H1 (cell line): ENCODE results near the gene NOLC1. TPM values are rescaled to one million over a fixed set of nuclear protein-coding genes. Genes with fewer than 3 reads are reported as not detected.

ENCODE experiments used
- CTCF ChIA-PET: fragments of 300-600 bp; sonication (Branson Sonifier 250); formaldehyde crosslinking; loops from one replicate; lab custom pipeline; 2021; ENCODE audit not compliant: partially characterized antibody; lab: Charles Lee
- POLR2A ChIA-PET: fragments of 300-600 bp; sonication (Branson Sonifier 250); formaldehyde crosslinking; loops from one replicate; lab custom pipeline; 2021; ENCODE audit warnings: inconsistent platforms; ENCODE audit not compliant: partially characterized antibody; lab: Charles Lee
- DNase-seq, 2 experiments: peaks; one replicate each; pipeline versions ENCODE4 v3.0.0 to v3.0.0-alpha.2; 2010 to 2022; ENCODE audit warnings: low spot score in 2 of 2, low read depth in 1 of 2, mixed read lengths in 1 of 2
- FAIRE-seq: peaks from 2 replicates; lab custom pipeline; 2011; peaks lifted over from hg19 to GRCh38; lab: Jason Lieb, UNC
- H2AFZ ChIP-seq: 2 replicates; pipeline ENCODE4 v1.8.1; 2012; ENCODE audit warnings: low read length, inconsistent platforms
- H2AK5ac ChIP-seq: 2 replicates; pipeline ENCODE4 v1.6.1; 2013; ENCODE audit warnings: low read depth, low read length
- H2BK120ac ChIP-seq: replicated peaks from 2 replicates; pipeline ENCODE3; 2013; ENCODE audit warnings: low read depth, low read length, inconsistent platforms
- H2BK12ac ChIP-seq: 2 replicates; pipeline ENCODE4 v1.6.1; 2013; ENCODE audit warnings: low read depth, low read length
- H2BK15ac ChIP-seq: 2 replicates; pipeline ENCODE4 v1.6.1; 2013; ENCODE audit warnings: low read length
- H2BK20ac ChIP-seq: 2 replicates; pipeline ENCODE4 v1.6.1; 2013; ENCODE audit warnings: low read length
- H2BK5ac ChIP-seq: 2 replicates; pipeline ENCODE4 v1.6.1; 2013; ENCODE audit warnings: low read depth, low read length
- H3K14ac ChIP-seq: 2 replicates; pipeline ENCODE4 v1.6.1; 2013; ENCODE audit warnings: inconsistent platforms; ENCODE audit not compliant: insufficient read length
- H3K18ac ChIP-seq: 2 replicates; pipeline ENCODE4 v1.6.1; 2013; ENCODE audit warnings: low read length; ENCODE audit errors: extremely low read depth
- H3K23ac ChIP-seq: 2 replicates; pipeline ENCODE4 v1.6.1; 2013; ENCODE audit warnings: inconsistent platforms; ENCODE audit not compliant: insufficient read length
- H3K23me2 ChIP-seq: 2 replicates; pipeline ENCODE4 v1.6.1; 2013; ENCODE audit warnings: low read depth, low read length
- H3K27ac ChIP-seq: 2 replicates; pipeline ENCODE4 v1.6.1; 2011; ENCODE audit warnings: low read depth, low read length, inconsistent platforms
- H3K27me3 ChIP-seq, 4 experiments: replicated peaks in 1 of 4; 1 replicate in 1 of 4; 2 replicates in 3 of 4; pipeline versions ENCODE4 v1.6.1 to v1.8.1; 2011 to 2013; ENCODE audit warnings: low read length in 3 of 4, mild to moderate bottlenecking in 3 of 4, inconsistent platforms in 2 of 4, mixed read lengths in 2 of 4, moderate library complexity in 1 of 4; ENCODE audit not compliant: control insufficient read depth in 3 of 4, insufficient read depth in 3 of 4; ENCODE audit errors: extremely low read depth in 1 of 4
- H3K36me3 ChIP-seq, 4 experiments: 2 replicates each; pipeline versions ENCODE4 v1.6.1 to v1.8.1; 2011 to 2013; ENCODE audit warnings: mild to moderate bottlenecking in 4 of 4, low read length in 3 of 4, moderate library complexity in 2 of 4, control low read depth in 1 of 4, inconsistent platforms in 1 of 4; ENCODE audit not compliant: insufficient read depth in 4 of 4, control insufficient read depth in 2 of 4
- H3K4ac ChIP-seq: replicated peaks from 2 replicates; pipeline ENCODE3; 2013; ENCODE audit warnings: low read length, low read depth, mixed read lengths, inconsistent platforms; ENCODE audit not compliant: insufficient read length
- H3K4me1 ChIP-seq, 4 experiments: replicated peaks in 1 of 4; 1 replicate in 1 of 4; 2 replicates in 3 of 4; pipeline versions ENCODE4 v1.6.1 to v1.8.1; 2011 to 2013; ENCODE audit warnings: low read length in 3 of 4, inconsistent platforms in 2 of 4, mixed read lengths in 1 of 4; ENCODE audit not compliant: insufficient read depth in 4 of 4, control insufficient read depth in 3 of 4
- H3K4me2 ChIP-seq, 2 experiments: 2 replicates each; pipeline versions ENCODE4 v1.6.1 to v1.8.1; 2011 to 2013; ENCODE audit warnings: low read depth in 2 of 2, low read length in 2 of 2, control low read depth in 1 of 2, inconsistent platforms in 1 of 2, mild to moderate bottlenecking in 1 of 2; ENCODE audit not compliant: insufficient read depth in 1 of 2
- H3K4me3 ChIP-seq, 4 experiments: fragments of 200-600, 300-600 bp in 1 of 4; sonication (generic), shearing (Covaris generic), sonication (Bioruptor Twin) in 1 of 4; 2 replicates each; pipeline versions ENCODE4 v1.5.1 to v1.8.1; 2011 to 2016; ENCODE audit warnings: low read length in 4 of 4, low read depth in 3 of 4, control low read depth in 2 of 4, inconsistent platforms in 2 of 4, mild to moderate bottlenecking in 2 of 4, mixed read lengths in 1 of 4, moderate library complexity in 1 of 4; ENCODE audit not compliant: insufficient read depth in 2 of 4; ENCODE audit errors: extremely low read depth in 1 of 4
- H3K56ac ChIP-seq: replicated peaks from 2 replicates; pipeline ENCODE3; 2013; ENCODE audit warnings: low read depth, mild to moderate bottlenecking, mixed read lengths, low read length, inconsistent platforms; ENCODE audit not compliant: insufficient read length
- H3K79me1 ChIP-seq: 2 replicates; pipeline ENCODE4 v1.6.1; 2013; ENCODE audit warnings: low read depth, low read length, control low read depth
- H3K79me2 ChIP-seq, 2 experiments: 2 replicates each; pipeline versions ENCODE4 v1.6.1 to v1.8.1; 2012 to 2013; ENCODE audit warnings: low read length in 2 of 2, mild to moderate bottlenecking in 2 of 2, inconsistent platforms in 1 of 2; ENCODE audit not compliant: insufficient read depth in 2 of 2, control insufficient read depth in 1 of 2
- H3K9ac ChIP-seq, 4 experiments: replicated peaks in 1 of 4; 1 replicate in 1 of 4; 2 replicates in 3 of 4; pipeline versions ENCODE4 v1.6.1 to v1.8.1; 2011 to 2013; ENCODE audit warnings: low read depth in 3 of 4, low read length in 3 of 4, control low read depth in 2 of 4, mild to moderate bottlenecking in 2 of 4, moderate library complexity in 2 of 4, inconsistent platforms in 1 of 4; ENCODE audit errors: extremely low read depth in 1 of 4
- H3K9me3 ChIP-seq, 2 experiments: 2 replicates each; pipeline versions ENCODE4 v1.6.1 to v1.8.1; 2012 to 2013; ENCODE audit warnings: mild to moderate bottlenecking in 2 of 2, moderate library complexity in 2 of 2, control low read depth in 1 of 2, inconsistent platforms in 1 of 2, low read depth in 1 of 2, low read length in 1 of 2, mixed read lengths in 1 of 2; ENCODE audit not compliant: insufficient read depth in 2 of 2
- H4K20me1 ChIP-seq, 2 experiments: replicated peaks in 1 of 2; 2 replicates each; pipeline versions ENCODE3 to v1.8.1; 2011 to 2013; ENCODE audit warnings: inconsistent platforms in 2 of 2, low read length in 2 of 2, mild to moderate bottlenecking in 1 of 2; ENCODE audit not compliant: insufficient read depth in 2 of 2, control insufficient read depth in 1 of 2
- H4K5ac ChIP-seq: 2 replicates; pipeline ENCODE4 v1.6.1; 2013; ENCODE audit warnings: low read length, low read depth, mixed read lengths, inconsistent platforms; ENCODE audit not compliant: insufficient read length
- H4K8ac ChIP-seq: 2 replicates; pipeline ENCODE4 v1.8.0; 2013; ENCODE audit warnings: mild to moderate bottlenecking, moderate library complexity, low read length, inconsistent platforms; ENCODE audit not compliant: insufficient read depth; ENCODE audit errors: extremely low read depth
- H4K91ac ChIP-seq: replicated peaks from 2 replicates; pipeline ENCODE3; 2013; ENCODE audit warnings: low read length, mixed read lengths, inconsistent platforms; ENCODE audit not compliant: insufficient read length
- BACH1 ChIP-seq: IDR thresholded peaks from 2 replicates; pipeline ENCODE4 v1.6.1; 2012; ENCODE audit warnings: low read length, improper control_type of control experiment
- CEBPB ChIP-seq: IDR thresholded peaks from 2 replicates; pipeline ENCODE4 v1.6.1; 2012; ENCODE audit warnings: low read depth, low read length
- MAFK ChIP-seq: IDR thresholded peaks from 2 replicates; pipeline ENCODE4 v1.6.1; 2012; ENCODE audit warnings: low read depth, mild to moderate bottlenecking, improper control_type of control experiment, low read length
- NANOG ChIP-seq: IDR thresholded peaks from 2 replicates; pipeline ENCODE4 v1.6.1; 2011; ENCODE audit warnings: low read length, low read depth, mild to moderate bottlenecking, inconsistent platforms; ENCODE audit not compliant: insufficient read depth, poor library complexity, severe bottlenecking
- RBBP5 ChIP-seq: IDR thresholded peaks from 2 replicates; pipeline ENCODE4 v1.7.1; 2012; ENCODE audit warnings: low read depth, mild to moderate bottlenecking, inconsistent platforms, low read length, moderate library complexity, borderline replicate concordance
- RXRA ChIP-seq: IDR thresholded peaks from 2 replicates; pipeline ENCODE4 v1.6.1; 2011; ENCODE audit warnings: low read depth, mild to moderate bottlenecking, low read length, moderate library complexity; ENCODE audit not compliant: insufficient read depth
- SP4 ChIP-seq: IDR thresholded peaks from 2 replicates; pipeline ENCODE4 v1.6.1; 2012; ENCODE audit warnings: low read length, inconsistent platforms
- SUZ12 ChIP-seq: fragments of 200-600 bp; sonication (generic); IDR thresholded peaks from 2 replicates; pipeline ENCODE4 v1.6.1; 2012; ENCODE audit warnings: mild to moderate bottlenecking, inconsistent platforms, low read length, moderate library complexity, mixed read lengths
- TEAD4 ChIP-seq: IDR thresholded peaks from 2 replicates; pipeline ENCODE4 v1.6.1; 2012; ENCODE audit warnings: low read depth, low read length, inconsistent platforms, mixed read lengths
- WGBS, 2 experiments: shearing (Covaris generic) in 1 of 2; methylation state at CpG; one replicate each; pipeline versions ENCODE4 v1.1.6 to v1.1.7; 2013 to 2015; ENCODE audit warnings: low lambda C conversion rate in 2 of 2, mixed read lengths in 2 of 2, inconsistent platforms in 1 of 2, low coverage in 1 of 2, missing lambda C conversion rate in 1 of 2; ENCODE audit not compliant: insufficient replicate concordance in 2 of 2, insufficient coverage in 1 of 2, insufficient read length in 1 of 2; ENCODE audit errors: extremely low coverage in 1 of 2, missing lambda C conversion rate in 1 of 2; 5-methylcytosine and 5-hydroxymethylcytosine counted together
- polyA plus RNA-seq, 7 experiments: library from polyadenylated mRNA; depleted of rRNA in 3 of 7; stranded (reverse) in 5 of 7; unstranded in 2 of 7; fragments of >200 nt in 5 of 7; fragments of 200-250 nt in 2 of 7; gene quantifications; 1 replicate in 5 of 7; 2 replicates in 1 of 7; 4 replicates in 1 of 7; pipeline versions ENCODE4 v1.2.1 to v1.2.3, GENCODE V29; 2011 to 2013; ENCODE audit warnings: missing spikeins in 2 of 7, mixed read lengths in 2 of 7
- total RNA-seq: library from RNA; stranded (reverse); fragmentation: NEBNext Ultra II Directional; extraction: Animal tissue kit (Norgen Biotek cat#: 25700); gene quantifications from 2 replicates; pipeline ENCODE4 v1.2.1, GENCODE V29; 2021
- TF ChIP-seq, protein P1 (sequence below): IDR thresholded peaks from 2 replicates; pipeline ENCODE4 v1.6.1; 2012; ENCODE audit warnings: low read length, inconsistent platforms

NOLC1 gene
- total and polyA plus RNA-seq, 2 of the 8 experiments (the other 6 are each of a cell fraction or from before 2014, with no cell fraction given) = 86.3 to 191 TPM

DNA sequence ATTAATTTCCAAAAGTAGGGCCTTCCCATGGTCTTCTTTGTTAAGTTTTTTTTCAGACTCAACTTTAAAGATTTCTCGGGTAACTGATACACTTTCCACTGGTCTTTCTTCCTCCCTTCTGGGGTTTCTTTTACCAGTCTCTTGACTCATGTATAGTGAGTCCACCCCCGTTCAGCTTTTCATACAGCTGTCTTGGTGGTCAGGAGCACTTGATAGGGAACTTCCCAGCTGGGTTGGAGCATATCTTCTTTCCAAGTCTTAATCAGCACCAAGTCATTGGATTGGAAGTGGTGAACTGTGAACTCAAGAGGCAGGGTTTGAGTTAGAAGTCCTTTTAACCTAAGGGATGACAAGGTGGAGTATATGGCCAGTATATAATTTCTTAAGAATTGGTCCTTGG, 44.7 kb downstream of the NOLC1 start:
- DNase-seq (no peak), FAIRE-seq (no peak)
- Histone ChIP-seq H3K14ac (no peak overlapping the region), H2BK5ac (no peak overlapping the region), H3K27me3 (peaks cover 0 to 2% (median 0%) of the 10 kb centered on the region in 4 experiments; a peak in 2 of 7 replicates), H2BK120ac (no peak overlapping the region), H3K79me2 (no peaks in the 10 kb centered on the region), H3K56ac (no peak overlapping the region), H3K79me1 (no peaks in the 10 kb centered on the region; the same call in 1 of the 2 replicates), H3K27ac (no peak overlapping the region), H3K9me3 (peaks cover 11 to 21% of the 10 kb centered on the region in 2 experiments), H3K23me2 (no peaks in the 10 kb centered on the region), H2BK15ac (no peak overlapping the region), H3K9ac (no peak overlapping the region), H3K23ac (no peak overlapping the region), H4K5ac (no peak overlapping the region), H4K91ac (no peak overlapping the region), H4K20me1 (no peaks in the 10 kb centered on the region), H2AK5ac (no peak overlapping the region), H4K8ac (no peak overlapping the region), H2BK12ac (no peak overlapping the region), H3K4me2 (no peak overlapping the region), H2BK20ac (no peak overlapping the region), H2AFZ (no peak overlapping the region), H3K4me1 (no peaks in the 10 kb centered on the region), H3K36me3 (no peaks in the 10 kb centered on the region), H3K18ac (no peak overlapping the region), H3K4me3 (no peak overlapping the region), H3K4ac (no peak overlapping the region)
- TF ChIP-seq, protein P1, sequence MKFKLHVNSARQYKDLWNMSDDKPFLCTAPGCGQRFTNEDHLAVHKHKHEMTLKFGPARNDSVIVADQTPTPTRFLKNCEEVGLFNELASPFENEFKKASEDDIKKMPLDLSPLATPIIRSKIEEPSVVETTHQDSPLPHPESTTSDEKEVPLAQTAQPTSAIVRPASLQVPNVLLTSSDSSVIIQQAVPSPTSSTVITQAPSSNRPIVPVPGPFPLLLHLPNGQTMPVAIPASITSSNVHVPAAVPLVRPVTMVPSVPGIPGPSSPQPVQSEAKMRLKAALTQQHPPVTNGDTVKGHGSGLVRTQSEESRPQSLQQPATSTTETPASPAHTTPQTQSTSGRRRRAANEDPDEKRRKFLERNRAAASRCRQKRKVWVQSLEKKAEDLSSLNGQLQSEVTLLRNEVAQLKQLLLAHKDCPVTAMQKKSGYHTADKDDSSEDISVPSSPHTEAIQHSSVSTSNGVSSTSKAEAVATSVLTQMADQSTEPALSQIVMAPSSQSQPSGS = no peak
- no peak for TF ChIP-seq RXRA
- no peak for TF ChIP-seq SUZ12
- TF ChIP-seq TEAD4 = no peak
- TF ChIP-seq MAFK = no peak
- no peak for TF ChIP-seq SP4
- no peak for TF ChIP-seq CEBPB
- no peak for TF ChIP-seq BACH1
- no peak for TF ChIP-seq RBBP5
- TF ChIP-seq NANOG = no peak
- ChIA-PET CTCF (no interaction called here), POLR2A (no interaction called here)
- WGBS, 2 experiments = 54% methylated on average over 2 of the region's 2 CpGs; no CpG with 5 or more reads in 1 of the 2 experiments
